GM08714 (cell line): ENCODE measurements around the gene HMOX1.
"Not testable (repeated sequence)": the region's sequence is repeated elsewhere in the genome, so short reads cannot be mapped to it uniquely, and the experiment has no call there.

Source experiments
- H3K4me3 ChIP-seq: fragments of 200-500 bp; sonication (Bioruptor generic); 2 replicates; pipeline ENCODE4 v1.5.1; 2014; ENCODE audit warnings: mild to moderate bottlenecking, low read length, inconsistent platforms
- ZNF274 ChIP-seq: IDR thresholded peaks from 2 replicates; pipeline ENCODE4 v1.6.1; 2012; ENCODE audit warnings: mild to moderate bottlenecking, low read depth, low read length

HMOX1 gene

GRCh38 chr22:35435201-35435740 lies 54.4 kb downstream of the HMOX1 start:
- H3K4me3 ChIP-seq = no peak overlapping the region
- TF ChIP-seq ZNF274 = no peak

- TF ChIP-seq ZNF274 = no peak
- H3K4me3 ChIP-seq = no peak overlapping the region
Observed at GRCh38 chr22:35436421-35436820, 55.5 kb downstream of the HMOX1 start.

- no peak for TF ChIP-seq ZNF274
- H3K4me3 ChIP-seq = no peak overlapping the region
Observed at GRCh38 chr22:35437049-35437448, 56.2 kb downstream of the HMOX1 start.

- not testable (repeated sequence) for H3K4me3 ChIP-seq
Observed at GRCh38 chr22:35438673-35439364, 57.9 kb downstream of the HMOX1 start.

- no peak for TF ChIP-seq ZNF274
- no peak overlapping the region for H3K4me3 ChIP-seq
Observed at GRCh38 chr22:35439365-35439717, 58.4 kb downstream of the HMOX1 start.

GRCh38 chr22:35440129-35440528 lies 59.2 kb downstream of the HMOX1 start:
- TF ChIP-seq ZNF274 = no peak
- no peak overlapping the region for H3K4me3 ChIP-seq

- no peak for TF ChIP-seq ZNF274
Observed at GRCh38 chr22:35441489-35442100, 60.7 kb downstream of the HMOX1 start.

GRCh38 chr22:35442471-35442870 lies 61.6 kb downstream of the HMOX1 start:
- no peak for TF ChIP-seq ZNF274
- no peak overlapping the region for H3K4me3 ChIP-seq

More at GRCh38 chr22:35441489-35442100, 60.7 kb downstream of the HMOX1 start:
- no peak overlapping the region for H3K4me3 ChIP-seq

GRCh38 chr22:35443338-35443737 lies 62.4 kb downstream of the HMOX1 start:
- no peak overlapping the region for H3K4me3 ChIP-seq
- TF ChIP-seq ZNF274 = no peak
